Right lobe of liver (tissue), 4 donors: Measurements from ENCODE around the gene SKAP2.

Source experiments
- POLR2A ChIP-seq: fragments of 450-650 bp; IDR thresholded peaks from one replicate; pipeline ENCODE4 v1.6.1; 2017; ENCODE audit warnings: antibody characterized with exemption, mild to moderate bottlenecking
- TF ChIP-seq, protein P1 (sequence below), 4 donors: fragments of 200-600 bp in 3 of 4; fragments of 450-650 bp in 1 of 4; IDR thresholded peaks; one replicate each; pipeline versions ENCODE4 v1.5.1 to v1.8.0; 2016 to 2022; ENCODE audit warnings: antibody characterized with exemption in 4 of 4, mild to moderate bottlenecking in 2 of 4
- donor health status: DM: no; HTN: no; CAD: no.
- donor health status: DM: no; HTN: no; CAD: no.
- donor health status: DM: no; HTN: yes; CAD: no.

DNA sequence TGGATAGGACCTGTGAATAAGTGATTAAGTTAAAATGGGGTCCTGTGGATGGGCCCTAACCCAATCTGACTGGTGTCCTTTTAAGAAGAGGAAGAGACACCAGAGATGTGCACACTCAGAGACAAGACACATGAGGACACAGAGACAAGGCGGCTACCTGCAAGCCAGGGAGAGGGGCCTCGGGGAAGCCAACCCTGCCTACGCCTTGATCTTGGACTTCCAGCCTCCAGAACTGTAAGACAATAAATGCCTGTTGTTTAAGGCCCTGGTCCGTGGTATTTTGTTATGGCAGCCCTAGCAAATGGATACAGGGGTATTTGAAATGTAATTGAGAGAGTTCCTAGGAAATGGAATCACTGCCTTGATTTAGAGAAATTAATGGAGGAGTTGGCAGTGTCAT, 225.3 kb downstream of the SKAP2 start:
- TF ChIP-seq, protein P1, sequence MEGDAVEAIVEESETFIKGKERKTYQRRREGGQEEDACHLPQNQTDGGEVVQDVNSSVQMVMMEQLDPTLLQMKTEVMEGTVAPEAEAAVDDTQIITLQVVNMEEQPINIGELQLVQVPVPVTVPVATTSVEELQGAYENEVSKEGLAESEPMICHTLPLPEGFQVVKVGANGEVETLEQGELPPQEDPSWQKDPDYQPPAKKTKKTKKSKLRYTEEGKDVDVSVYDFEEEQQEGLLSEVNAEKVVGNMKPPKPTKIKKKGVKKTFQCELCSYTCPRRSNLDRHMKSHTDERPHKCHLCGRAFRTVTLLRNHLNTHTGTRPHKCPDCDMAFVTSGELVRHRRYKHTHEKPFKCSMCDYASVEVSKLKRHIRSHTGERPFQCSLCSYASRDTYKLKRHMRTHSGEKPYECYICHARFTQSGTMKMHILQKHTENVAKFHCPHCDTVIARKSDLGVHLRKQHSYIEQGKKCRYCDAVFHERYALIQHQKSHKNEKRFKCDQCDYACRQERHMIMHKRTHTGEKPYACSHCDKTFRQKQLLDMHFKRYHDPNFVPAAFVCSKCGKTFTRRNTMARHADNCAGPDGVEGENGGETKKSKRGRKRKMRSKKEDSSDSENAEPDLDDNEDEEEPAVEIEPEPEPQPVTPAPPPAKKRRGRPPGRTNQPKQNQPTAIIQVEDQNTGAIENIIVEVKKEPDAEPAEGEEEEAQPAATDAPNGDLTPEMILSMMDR (IDR thresholded peaks at IDR 0.05): no peak
- no peak for TF ChIP-seq POLR2A
